ENCODE measurements around the gene AFF3. TPM values are rescaled to one million over a fixed set of nuclear protein-coding genes. Genes with fewer than 3 reads are reported as not detected.

AFF3 gene
- total and polyA plus RNA-seq, 2 of the 8 experiments (the other 6 are each of a cell fraction or from before 2014, with no cell fraction given), result 0.27 to 3.0 TPM

DNA sequence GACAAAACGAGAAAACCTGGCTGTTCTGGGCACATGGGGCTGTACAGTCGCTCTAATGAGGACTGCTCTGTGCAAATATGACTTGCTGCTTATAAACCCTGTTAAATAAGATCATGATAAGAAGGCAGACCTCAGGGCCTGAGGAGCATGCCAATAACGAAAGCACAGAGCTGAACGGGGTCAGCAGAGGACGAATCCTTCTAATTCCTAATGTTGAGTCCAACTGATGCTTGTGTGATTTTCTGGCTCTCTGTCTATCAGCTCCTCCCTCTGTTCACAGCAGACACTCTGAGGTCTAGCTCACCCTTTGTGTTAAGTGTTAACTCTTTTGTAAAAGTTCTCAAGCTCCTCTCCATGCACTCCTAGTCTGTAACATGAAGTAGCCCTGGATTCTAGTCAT is 485.4 kb downstream of the AFF3 start (continued):
- TF ChIP-seq, protein P1, sequence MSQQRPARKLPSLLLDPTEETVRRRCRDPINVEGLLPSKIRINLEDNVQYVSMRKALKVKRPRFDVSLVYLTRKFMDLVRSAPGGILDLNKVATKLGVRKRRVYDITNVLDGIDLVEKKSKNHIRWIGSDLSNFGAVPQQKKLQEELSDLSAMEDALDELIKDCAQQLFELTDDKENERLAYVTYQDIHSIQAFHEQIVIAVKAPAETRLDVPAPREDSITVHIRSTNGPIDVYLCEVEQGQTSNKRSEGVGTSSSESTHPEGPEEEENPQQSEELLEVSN (IDR thresholded peaks at IDR 0.05), result no peak
- TF ChIP-seq SIN3A (conservative IDR thresholded peaks at IDR 0.05 in 1 of 2, IDR thresholded peaks at IDR 0.05 in 1 of 2; ENCODE audit: low read depth in 1 of 2, low read length in 2 of 2) (no peak), EP300 (IDR thresholded peaks at IDR 0.05; ENCODE audit: borderline replicate concordance in 1 of 2, low read depth in 2 of 2, low read length in 2 of 2) (no peak), USF2 (IDR thresholded peaks at IDR 0.05; ENCODE audit: low read length) (no peak), SP2 (IDR thresholded peaks at IDR 0.05; ENCODE audit: low read length) (no peak), TEAD4 (IDR thresholded peaks at IDR 0.05; ENCODE audit: low read depth, low read length) (no peak)
